Right cardiac atrium (tissue), 5 donors: Measurements from ENCODE around the gene MYRF. TPM values are rescaled to one million over a fixed set of nuclear protein-coding genes. Genes with fewer than 3 reads are reported as not detected.

ENCODE experiments used
- ATAC-seq, 2 donors: fragments of 200-7000 bp; cut with Tn5 transposase; one replicate each; pipeline versions ENCODE4 v1.8.0 to v1.9.1; 2020; ENCODE audit warnings: moderate library complexity in 2 of 2, mild to moderate bottlenecking in 1 of 2
- DNase-seq, 3 donors: peaks; one replicate each; pipeline ENCODE4 v3.0.0-alpha.2; 2020
- H3K27ac ChIP-seq: one replicate; pipeline ENCODE4 v1.5.1; 2013; ENCODE audit warnings: mild to moderate bottlenecking, low read length, control low read depth, moderate library complexity
- H3K27me3 ChIP-seq: one replicate; pipeline ENCODE4 v1.6.1; 2013; ENCODE audit not compliant: control insufficient read depth, insufficient read depth
- H3K4me1 ChIP-seq: one replicate; pipeline ENCODE4 v1.6.1; 2013; ENCODE audit warnings: low read length; ENCODE audit not compliant: control insufficient read depth, insufficient read depth
- H3K4me3 ChIP-seq: one replicate; pipeline ENCODE4 v1.5.1; 2013; ENCODE audit warnings: low read length, control low read depth
- H3K9me3 ChIP-seq: one replicate; pipeline ENCODE4 v1.6.1; 2013; ENCODE audit warnings: low read length; ENCODE audit not compliant: control insufficient read depth
- WGBS: extraction: QIAGEN DNeasy Blood & Tissue Kit; methylation state at CpG from one replicate; pipeline ENCODE4 v1.1.7; 2013; 5-methylcytosine and 5-hydroxymethylcytosine counted together
- intact Hi-C, 4 donors: fragments of 100-400 bp; cut with DNase I; formaldehyde crosslinking; loops; one replicate each; pipeline versions ENCODE4 v1.11.0 to v1.14.0; 2022 to 2023
- polyA plus RNA-seq: library from polyadenylated mRNA; stranded (reverse); fragments of 200-250 nt; gene quantifications from one replicate; pipeline ENCODE4 v1.2.3, GENCODE V29; 2013
- total RNA-seq, 4 donors: library from RNA; stranded (reverse); fragmentation: NEBNext Ultra II Directional; extraction: Animal tissue kit (Norgen Biotek cat#: 25700); gene quantifications; one replicate each; pipeline ENCODE4 v1.2.1, GENCODE V29; 2021
- donor health status: healthy with polysubstance abuse.
- donor health status: DM: no; HTN: yes; CAD: no.
- donor health status: DM: no; HTN: no; CAD: no.
- donor health status: DM: no; HTN: yes; CAD: no; lungs with severe emphysema.
- donor health status: DM: yes; HTN: yes; CAD: no.

The MYRF gene
- total and polyA plus RNA-seq, 5 donors = 0.62 to 1.9 (median 1.3) TPM

DNA sequence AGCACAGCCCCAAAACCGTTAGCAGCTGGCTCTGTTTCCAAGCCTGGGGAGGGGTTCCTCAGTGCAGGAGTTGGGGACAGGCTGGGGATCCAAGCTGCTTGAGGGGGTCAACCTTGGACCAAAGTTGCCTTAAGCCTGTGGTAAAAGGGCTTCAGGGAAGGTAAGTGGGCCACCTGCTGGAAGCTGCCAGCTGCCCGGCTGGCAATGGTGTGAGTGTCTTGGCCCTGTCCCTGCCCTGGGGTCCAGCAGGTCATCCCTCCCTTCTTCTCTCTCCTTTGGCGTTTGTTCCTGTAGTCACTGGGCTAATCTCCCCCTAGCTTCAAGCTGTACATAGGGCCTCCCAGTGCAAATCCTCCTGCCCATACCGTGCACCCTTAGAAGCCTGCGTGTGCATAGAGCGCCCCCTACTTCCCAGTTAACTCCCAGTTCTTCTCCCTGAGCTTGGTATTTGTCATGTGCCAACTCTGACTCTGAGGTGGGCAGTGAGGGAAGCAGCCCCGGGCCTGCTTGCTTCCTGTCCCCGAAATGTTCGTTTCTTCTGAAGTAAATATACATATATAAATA, 35.6 kb downstream of the MYRF start:
- no peak for DNase-seq

GRCh38 chr11:61791737-61792309, 39.4 kb downstream of the MYRF start:
- Histone ChIP-seq H3K4me3 (peak overlapping the region; percentile 93), H3K27me3 (no peaks in the 10 kb centered on the region), H3K27ac (peak overlapping the region; percentile 97), H3K4me1 (no peaks in the 10 kb centered on the region), H3K9me3 (no peaks in the 10 kb centered on the region)
- intact Hi-C loops = loop anchor here in 3 of 4 donors (5.0 to 10.0 kb wide), 4 partner anchors 95 to 313 kb away; partner anchors contain the start of gene FADS3 (in 1 of the 3)
- DNase-seq (peak; percentile 78 to 82 (median 81)), ATAC-seq (peak; percentile 53 to 80)
- WGBS = 4% methylated on average over 14 of the region's 14 CpGs

More for the DNA sequence above, 35.6 kb downstream of the MYRF start:
- H3K27ac ChIP-seq = no peak overlapping the region
- intact Hi-C loops = no loop called here
- no peak for ATAC-seq
- H3K4me1 ChIP-seq = no peaks in the 10 kb centered on the region
- no peaks in the 10 kb centered on the region for H3K9me3 ChIP-seq
- WGBS = 46% methylated on average over 9 of the region's 9 CpGs
- H3K27me3 ChIP-seq = no peaks in the 10 kb centered on the region
- no peak overlapping the region for H3K4me3 ChIP-seq

DNA sequence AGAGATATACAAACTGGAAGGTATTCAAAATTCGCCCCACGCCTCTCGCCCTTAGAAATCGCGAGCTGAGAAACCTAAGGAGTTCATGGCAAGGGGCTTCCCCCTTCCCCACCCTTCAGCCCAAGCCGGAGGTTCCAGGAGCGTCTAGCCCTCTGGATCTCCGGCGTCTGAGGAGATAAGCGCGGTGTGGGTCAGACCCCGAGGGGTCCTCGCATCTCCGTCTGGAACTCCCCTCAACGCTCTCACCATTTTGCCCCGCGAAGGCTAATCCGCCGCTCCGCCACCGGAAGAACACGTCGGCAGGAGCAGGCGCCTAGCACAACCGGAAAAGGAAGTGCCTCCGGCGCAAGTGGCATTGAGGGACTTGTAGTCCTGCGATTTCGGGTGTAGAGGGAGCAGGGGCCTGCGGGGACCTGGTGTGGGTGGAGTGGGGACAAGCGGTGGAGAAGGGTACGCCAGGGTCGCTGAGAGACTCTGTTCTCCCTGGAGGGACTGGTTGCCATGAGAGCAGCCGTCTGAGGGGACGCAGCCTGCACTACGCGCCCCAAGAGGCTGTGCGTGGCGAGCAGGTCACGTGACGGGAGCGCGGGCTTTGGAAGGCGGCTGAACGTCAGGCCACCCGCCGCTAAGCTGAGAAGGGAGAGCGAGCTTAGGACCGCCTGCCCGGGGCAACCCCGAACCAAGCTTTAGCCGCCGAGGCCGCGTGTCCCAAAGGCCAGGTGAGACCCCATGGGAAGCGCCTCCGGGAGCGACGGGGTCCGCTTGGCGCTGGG, 40.1 kb downstream of the MYRF start, which contains the start of the genes FEN1 and TMEM258:
Gene FEN1 (plus strand): TSS at position 602 of the 773 bp plus-strand sequence. CDS start 2,451 bp downstream, outside the sequence.
Gene TMEM258 (minus strand): TSS at position 290 of the 773 bp plus-strand sequence. CDS start 41 bp downstream, at position 249.
- Histone ChIP-seq H3K27me3 (no peaks in the 10 kb centered on the region), H3K4me3 (peak within 1 kb of the TSS; percentile 93), H3K27ac (peak within 1 kb of the TSS; percentile 97), H3K4me1 (no peaks in the 10 kb centered on the region), H3K9me3 (no peaks in the 10 kb centered on the region)
- ATAC-seq = peak; percentile 93
- WGBS = under 1% methylated on average over 61 of the region's 61 CpGs
- intact Hi-C loops = loop anchor here in 3 of 4 donors (5.0 to 10.0 kb wide), 4 partner anchors 95 to 312 kb away; partner anchors contain the start of gene FADS3 (in 1 of the 3)
- peak; percentile 91 to 95 (median 94) for DNase-seq

GRCh38 chr11:61793083-61793828, 40.8 kb downstream of the MYRF start:
- Histone ChIP-seq H3K27ac (peak overlapping the region; percentile 7), H3K4me1 (no peaks in the 10 kb centered on the region), H3K4me3 (peak overlapping the region; percentile 93), H3K9me3 (no peaks in the 10 kb centered on the region), H3K27me3 (no peaks in the 10 kb centered on the region)
- ATAC-seq (no peak), DNase-seq (peak in 1 of 3 donors; percentile 55)
- intact Hi-C loops = loop anchor here in 3 of 4 donors (5.0 to 10.0 kb wide), 4 partner anchors 94 to 312 kb away; partner anchors contain the start of gene FADS3 (in 1 of the 3)
- 4% methylated on average over 29 of the region's 29 CpGs for WGBS

- Histone ChIP-seq H3K27me3 (no peaks in the 10 kb centered on the region), H3K27ac (no peak overlapping the region), H3K4me1 (no peaks in the 10 kb centered on the region), H3K4me3 (no peak overlapping the region), H3K9me3 (no peaks in the 10 kb centered on the region)
- WGBS = 63% methylated on average over 3 of the region's 3 CpGs
- intact Hi-C loops = loop anchor here in 3 of 4 donors (5.0 to 10.0 kb wide), 4 partner anchors 93 to 311 kb away; partner anchors contain the start of gene FADS3 (in 1 of the 3)
- DNase-seq (no peak), ATAC-seq (no peak)
Measured at GRCh38 chr11:61793829-61794204, 41.4 kb downstream of the MYRF start.

- no peaks in the 10 kb centered on the region for H3K27me3 ChIP-seq
- intact Hi-C loops = loop anchor here in 3 of 4 donors (5.0 to 10.0 kb wide), 4 partner anchors 93 to 310 kb away; partner anchors contain the start of gene FADS3 (in 1 of the 3)
- H3K9me3 ChIP-seq = no peaks in the 10 kb centered on the region
- no peak for ATAC-seq
- no peak overlapping the region for H3K27ac ChIP-seq
- no peak for DNase-seq
- H3K4me3 ChIP-seq = no peak overlapping the region
- WGBS = 84% methylated on average over 4 of the region's 4 CpGs
- H3K4me1 ChIP-seq = no peaks in the 10 kb centered on the region
Measured at GRCh38 chr11:61794579-61794978, 42.1 kb downstream of the MYRF start.

GRCh38 chr11:61795459-61795858, 43.0 kb downstream of the MYRF start:
- intact Hi-C loops = loop anchor here (5.0 to 10.0 kb wide), 5 partner anchors 99 to 312 kb away; partner anchors contain the start of gene FADS3 (in 1 of the 4)
- Histone ChIP-seq H3K4me1 (no peaks in the 10 kb centered on the region), H3K27me3 (no peaks in the 10 kb centered on the region), H3K9me3 (no peaks in the 10 kb centered on the region), H3K27ac (no peak overlapping the region), H3K4me3 (no peak overlapping the region)
- peak in 1 of 3 donors; percentile 49 for DNase-seq
- ATAC-seq = no peak
- WGBS = 83% methylated on average over 12 of the region's 12 CpGs

GRCh38 chr11:61795876-61796526, 43.6 kb downstream of the MYRF start:
- H3K27me3 ChIP-seq = no peaks in the 10 kb centered on the region
- intact Hi-C loops = loop anchor here (5.0 to 10.0 kb wide), 5 partner anchors 99 to 311 kb away; partner anchors contain the start of gene FADS3 (in 1 of the 4)
- H3K4me3 ChIP-seq = no peak overlapping the region
- peak in 1 of 3 donors; percentile 45 for DNase-seq
- no peaks in the 10 kb centered on the region for H3K4me1 ChIP-seq
- H3K27ac ChIP-seq = no peak overlapping the region
- no peaks in the 10 kb centered on the region for H3K9me3 ChIP-seq
- 92% methylated on average over 18 of the region's 18 CpGs for WGBS
- no peak for ATAC-seq

GRCh38 chr11:61797263-61797944, 45.0 kb downstream of the MYRF start:
- no peaks in the 10 kb centered on the region for H3K9me3 ChIP-seq
- H3K4me1 ChIP-seq = no peaks in the 10 kb centered on the region
- WGBS = 26% methylated on average over 3 of the region's 3 CpGs
- peak in 1 of 2 donors; percentile 47 for ATAC-seq
- H3K27me3 ChIP-seq = no peaks in the 10 kb centered on the region
- DNase-seq = peak; percentile 75 to 90 (median 83)
- no peak overlapping the region for H3K27ac ChIP-seq
- H3K4me3 ChIP-seq = no peak overlapping the region
- intact Hi-C loops = loop anchor here (5.0 to 10.0 kb wide), 5 partner anchors 97 to 310 kb away; partner anchors contain the start of gene FADS3 (in 1 of the 4)
